GM12891 (cell line): ENCODE results near the gene S100A5.
"Not testable (repeated sequence)": the region's sequence is repeated elsewhere in the genome, so short reads cannot be mapped to it uniquely, and the experiment has no call there.

Experiments
- DNase-seq: peaks from one replicate; pipeline ENCODE4 v3.0.0; 2011; ENCODE audit warnings: low spot score; ENCODE audit not compliant: insufficient read length
- FAIRE-seq: peaks from 2 replicates; lab custom pipeline; 2011; peaks lifted over from hg19 to GRCh38; lab: Jason Lieb, UNC
- PAX5 ChIP-seq: IDR thresholded peaks from 2 replicates; pipeline ENCODE4 v1.6.1; 2011; ENCODE audit warnings: low read length, moderate library complexity, mild to moderate bottlenecking; ENCODE audit not compliant: insufficient read depth, severe bottlenecking
- POLR2A ChIP-seq: IDR thresholded peaks from 2 replicates; pipeline ENCODE4 v1.6.1; 2011; ENCODE audit warnings: low read depth, low read length, control low read depth
- POLR2AphosphoS5 ChIP-seq: IDR thresholded peaks from 2 replicates; pipeline ENCODE4 v1.6.1; 2011; ENCODE audit warnings: low read depth, low read length, control low read depth
- POU2F2 ChIP-seq: IDR thresholded peaks from 2 replicates; pipeline ENCODE4 v1.6.1; 2011; ENCODE audit warnings: low read depth, mild to moderate bottlenecking, control low read depth, low read length, moderate library complexity
- SPI1 ChIP-seq: IDR thresholded peaks from 2 replicates; pipeline ENCODE4 v1.6.1; 2011; ENCODE audit warnings: low read depth, low read length, control low read depth
- TAF1 ChIP-seq: IDR thresholded peaks from 2 replicates; pipeline ENCODE4 v1.6.1; 2011; ENCODE audit warnings: low read depth, low read length, control low read depth

The S100A5 gene

GRCh38 chr1:153534226-153534924 lies 6.4 kb downstream of the S100A5 start:
- TF ChIP-seq POLR2AphosphoS5 (no peak), POU2F2 (no peak)
- no peak for DNase-seq
- FAIRE-seq, result no peak

- no peak for TF ChIP-seq PAX5
- TF ChIP-seq POU2F2, result no peak
- TF ChIP-seq SPI1, result no peak
- no peak for TF ChIP-seq POLR2A
- TF ChIP-seq TAF1, result no peak
- no peak for TF ChIP-seq POLR2AphosphoS5
- FAIRE-seq (no peak), DNase-seq (no peak)
Observed at GRCh38 chr1:153533689-153534201, 7.0 kb downstream of the S100A5 start.

GRCh38 chr1:153532769-153533599 lies 7.8 kb downstream of the S100A5 start:
- TF ChIP-seq TAF1 (no peak), POU2F2 (no peak), POLR2A (no peak), SPI1 (no peak), PAX5 (no peak), POLR2AphosphoS5 (no peak)
- FAIRE-seq, result no peak
- DNase-seq, result peak; percentile 77

- no peak for DNase-seq
- TF ChIP-seq POLR2A (no peak), POLR2AphosphoS5 (no peak), TAF1 (no peak), PAX5 (no peak), SPI1 (no peak), POU2F2 (no peak)
- no peak for FAIRE-seq
Observed at GRCh38 chr1:153532181-153532580, 8.6 kb downstream of the S100A5 start.

- FAIRE-seq (no peak), DNase-seq (no peak)
- no peak for TF ChIP-seq POU2F2
- no peak for TF ChIP-seq TAF1
Observed at GRCh38 chr1:153531638-153532037, 9.1 kb downstream of the S100A5 start.

GRCh38 chr1:153527683-153528040 lies 13.1 kb downstream of the S100A5 start:
- DNase-seq (no peak), FAIRE-seq (no peak)
- no peak for TF ChIP-seq SPI1
- TF ChIP-seq POLR2A, result no peak
- no peak for TF ChIP-seq POLR2AphosphoS5
- no peak for TF ChIP-seq TAF1
- TF ChIP-seq PAX5, result no peak
- TF ChIP-seq POU2F2, result no peak

- TF ChIP-seq TAF1 (no peak), SPI1 (no peak), POLR2A (no peak), POLR2AphosphoS5 (no peak), POU2F2 (no peak), PAX5 (no peak)
- DNase-seq (no peak), FAIRE-seq (no peak)
Observed at GRCh38 chr1:153527023-153527682, 13.6 kb downstream of the S100A5 start.

GRCh38 chr1:153526132-153526543 lies 14.6 kb downstream of the S100A5 start:
- FAIRE-seq, result no peak
- DNase-seq, result no peak
- TF ChIP-seq POU2F2 (no peak), TAF1 (no peak), PAX5 (no peak)

GRCh38 chr1:153525088-153525728 lies 15.5 kb downstream of the S100A5 start:
- TF ChIP-seq POLR2A (no peak), TAF1 (no peak), SPI1 (no peak), POU2F2 (no peak), POLR2AphosphoS5 (no peak), PAX5 (no peak)
- no peak for FAIRE-seq
- no peak for DNase-seq

GRCh38 chr1:153522353-153523048 lies 18.2 kb downstream of the S100A5 start:
- not testable (repeated sequence) for FAIRE-seq, DNase-seq

GRCh38 chr1:153521808-153522207 lies 18.9 kb downstream of the S100A5 start:
- FAIRE-seq, DNase-seq: not testable (repeated sequence)
